ENCODE data around the gene ASCC3.

- TF ChIP-seq CTCF (IDR thresholded peaks at IDR 0.05) (no peak), POLR2A (IDR thresholded peaks at IDR 0.05) (no peak), EP300 (IDR thresholded peaks at IDR 0.05) (no peak)
These were observed 387.8 kb downstream of the ASCC3 start for GRCh38 chr6:100493206-100493888.

Measured in tibial nerve (tissue), 4 donors.